ENCODE data around the gene HS6ST1.

GRCh38 chr2:128343459-128343858 is 24.8 kb upstream of the HS6ST1 start:
- TF ChIP-seq CTCF (IDR thresholded peaks at IDR 0.05) (no peak), POLR2A (IDR thresholded peaks at IDR 0.05) (no peak)
